ENCODE results near the gene FARP2.

GRCh38 chr2:241445426-241445825 is 89.3 kb downstream of the FARP2 start:
- TF ChIP-seq CTCF (IDR thresholded peaks at IDR 0.05) (no peak), POLR2AphosphoS5 (IDR thresholded peaks at IDR 0.05) (no peak), EP300 (IDR thresholded peaks at IDR 0.05) (no peak), POLR2A (IDR thresholded peaks at IDR 0.05) (no peak)
